Loucy (cell line): ENCODE data around the gene ST3GAL5.

Source experiments
- EZH2phosphoT487 ChIP-seq: fragments of 200-600 bp; IDR thresholded peaks from 2 replicates; pipeline ENCODE4 v1.6.1; 2018; ENCODE audit warnings: antibody characterized with exemption, mild to moderate bottlenecking, moderate library complexity, borderline replicate concordance
- TF ChIP-seq, protein P1 (sequence below): fragments of 200-600 bp; sonication (generic); conservative IDR thresholded peaks from 2 replicates; pipeline ENCODE4 v1.5.1; 2014; ENCODE audit warnings: mild to moderate bottlenecking, antibody characterized with exemption, low read length

DNA sequence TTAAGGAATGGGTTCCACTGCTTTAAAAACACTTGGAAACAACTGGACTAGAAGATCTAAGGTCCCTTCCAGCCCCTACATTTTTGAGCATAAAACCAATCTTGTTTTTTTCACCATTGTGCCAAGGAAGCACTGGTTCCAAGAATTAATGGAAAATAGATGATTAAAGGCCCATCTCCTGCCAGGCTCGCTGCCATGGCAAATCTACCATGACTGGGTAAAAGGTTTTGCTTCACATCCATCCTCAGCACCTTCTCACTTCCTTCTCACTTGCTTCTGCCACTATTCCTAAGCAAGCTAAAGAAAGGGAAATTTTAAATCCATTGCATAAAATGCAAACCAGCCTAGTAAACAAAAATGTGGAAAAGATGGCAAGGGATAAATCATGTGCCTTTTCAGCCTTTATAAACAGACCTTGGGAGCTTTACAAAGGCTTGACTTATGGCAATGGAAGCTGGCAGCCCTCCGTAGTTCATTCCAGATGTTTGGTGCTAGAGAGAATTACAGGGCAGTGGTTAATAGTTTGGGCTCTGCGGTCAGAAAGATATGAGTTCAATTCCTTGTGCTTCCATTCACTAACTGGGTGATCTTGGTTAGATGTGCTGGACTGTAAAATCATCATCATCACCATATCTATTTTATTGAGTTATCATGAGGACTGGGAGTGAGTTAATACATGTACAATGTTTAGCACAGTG lies 27.0 kb upstream of the ST3GAL5 start:
- TF ChIP-seq, protein P1, sequence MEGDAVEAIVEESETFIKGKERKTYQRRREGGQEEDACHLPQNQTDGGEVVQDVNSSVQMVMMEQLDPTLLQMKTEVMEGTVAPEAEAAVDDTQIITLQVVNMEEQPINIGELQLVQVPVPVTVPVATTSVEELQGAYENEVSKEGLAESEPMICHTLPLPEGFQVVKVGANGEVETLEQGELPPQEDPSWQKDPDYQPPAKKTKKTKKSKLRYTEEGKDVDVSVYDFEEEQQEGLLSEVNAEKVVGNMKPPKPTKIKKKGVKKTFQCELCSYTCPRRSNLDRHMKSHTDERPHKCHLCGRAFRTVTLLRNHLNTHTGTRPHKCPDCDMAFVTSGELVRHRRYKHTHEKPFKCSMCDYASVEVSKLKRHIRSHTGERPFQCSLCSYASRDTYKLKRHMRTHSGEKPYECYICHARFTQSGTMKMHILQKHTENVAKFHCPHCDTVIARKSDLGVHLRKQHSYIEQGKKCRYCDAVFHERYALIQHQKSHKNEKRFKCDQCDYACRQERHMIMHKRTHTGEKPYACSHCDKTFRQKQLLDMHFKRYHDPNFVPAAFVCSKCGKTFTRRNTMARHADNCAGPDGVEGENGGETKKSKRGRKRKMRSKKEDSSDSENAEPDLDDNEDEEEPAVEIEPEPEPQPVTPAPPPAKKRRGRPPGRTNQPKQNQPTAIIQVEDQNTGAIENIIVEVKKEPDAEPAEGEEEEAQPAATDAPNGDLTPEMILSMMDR = no peak
- TF ChIP-seq EZH2phosphoT487 = no peak
